Measurements from ENCODE around the gene MAGI3.
"Not testable (repeated sequence)": the region's sequence is repeated elsewhere in the genome, so short reads cannot be mapped to it uniquely, and the experiment has no call there.

MAGI3 gene

DNA sequence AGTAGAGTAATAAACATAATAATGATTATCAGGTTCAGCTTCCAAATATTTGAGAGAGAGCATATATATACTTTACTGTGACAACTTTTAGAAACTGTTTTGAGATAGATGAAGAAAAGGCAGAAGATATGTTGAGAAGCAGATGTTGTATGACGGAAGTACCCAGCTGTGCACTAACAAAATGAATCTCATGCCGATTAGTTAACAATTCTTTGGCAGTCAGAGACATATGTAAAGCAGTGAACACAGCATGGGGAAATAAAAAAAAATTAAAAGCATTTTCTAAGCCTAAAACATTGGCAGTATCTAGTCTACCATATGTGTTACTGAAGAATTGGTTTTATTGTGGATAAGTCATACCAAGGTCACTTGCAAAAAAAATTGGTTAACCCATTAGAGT lies 51.8 kb downstream of the MAGI3 start:
- DNase-seq (ENCODE audit: low read depth in 2 of 2), result no peak

DNA sequence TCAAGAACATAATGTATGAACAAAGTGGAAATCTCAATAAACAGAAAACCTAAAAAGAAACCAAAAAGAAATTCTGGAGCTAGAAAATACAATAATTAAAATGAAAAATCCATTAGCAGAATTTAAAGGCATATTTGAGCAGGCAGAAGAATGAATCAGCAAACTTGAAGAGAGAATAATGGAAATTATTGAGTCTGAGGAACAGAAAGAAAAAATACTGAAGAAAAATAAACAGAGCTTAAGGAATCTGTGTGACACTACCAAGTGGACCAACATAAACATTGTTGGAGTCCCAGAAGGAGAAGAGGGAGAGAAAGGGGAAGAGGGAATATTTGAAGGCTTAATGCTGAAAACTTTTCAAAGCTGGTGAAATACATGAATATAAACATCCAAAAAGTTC lies 54.5 kb downstream of the MAGI3 start:
- no peak for DNase-seq (ENCODE audit: low read depth in 2 of 2)

GRCh38 chr1:113451710-113452109 lies 61.4 kb downstream of the MAGI3 start:
- no peak for DNase-seq (ENCODE audit: low read depth in 2 of 2)

- DNase-seq (ENCODE audit: low read depth in 2 of 2), result no peak
Measured at GRCh38 chr1:113452921-113453770, 62.8 kb downstream of the MAGI3 start.

DNA sequence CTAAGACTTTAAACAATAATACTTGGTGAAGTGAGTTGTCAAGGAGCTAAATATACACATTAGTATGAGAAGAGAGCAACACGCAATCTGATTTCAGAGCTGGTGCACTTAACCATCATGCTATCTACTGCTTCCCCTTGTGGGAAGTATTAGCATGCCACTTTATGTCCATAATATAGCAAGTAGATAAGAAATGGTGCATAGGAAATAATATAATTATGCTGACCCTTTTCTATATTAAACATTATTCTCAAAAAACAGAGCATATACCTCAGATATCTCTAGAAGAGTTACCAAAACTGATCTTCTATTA lies 63.4 kb downstream of the MAGI3 start:
- DNase-seq (ENCODE audit: low read depth in 2 of 2), result no peak

DNA sequence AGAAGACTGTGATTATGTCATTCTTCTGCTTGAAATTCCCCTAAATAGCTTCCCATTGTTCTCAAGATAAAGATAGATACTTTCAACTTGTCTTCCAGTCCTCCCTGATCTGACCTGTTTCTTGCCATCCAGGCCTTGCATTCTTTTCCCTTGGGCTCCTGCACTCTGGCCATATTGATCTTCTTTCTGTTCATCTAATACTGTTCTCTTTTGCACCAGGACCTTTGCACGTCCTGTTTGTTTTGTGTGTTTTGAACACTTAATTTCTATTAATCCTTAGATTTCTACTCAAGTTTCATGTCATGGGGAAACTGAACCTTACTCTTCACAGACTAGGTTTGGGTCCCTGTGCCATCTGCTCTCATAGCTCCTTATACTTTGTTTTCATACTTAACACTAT lies 65.1 kb downstream of the MAGI3 start:
- no peak for DNase-seq (ENCODE audit: low read depth in 2 of 2)

DNA sequence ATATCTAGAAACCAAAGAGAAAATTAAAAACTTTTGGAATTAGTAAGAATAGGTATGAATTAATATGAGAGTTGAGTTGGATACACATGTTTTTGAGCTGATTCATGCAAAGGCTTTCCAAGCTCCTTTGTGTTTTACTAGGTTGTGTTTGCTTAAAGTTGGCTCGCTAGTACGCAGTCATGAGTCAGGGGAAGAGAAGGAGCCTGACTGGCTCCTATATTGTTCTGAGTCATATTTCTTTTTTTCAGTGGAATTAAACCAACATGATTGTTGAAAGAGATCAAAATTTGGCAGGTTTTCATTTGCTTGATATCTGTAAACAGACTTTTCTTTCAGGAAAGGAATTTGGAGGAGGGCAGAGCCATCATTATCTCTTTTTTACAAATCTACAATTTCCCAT lies 66.7 kb downstream of the MAGI3 start:
- no peak for DNase-seq (ENCODE audit: low read depth in 2 of 2)

DNA sequence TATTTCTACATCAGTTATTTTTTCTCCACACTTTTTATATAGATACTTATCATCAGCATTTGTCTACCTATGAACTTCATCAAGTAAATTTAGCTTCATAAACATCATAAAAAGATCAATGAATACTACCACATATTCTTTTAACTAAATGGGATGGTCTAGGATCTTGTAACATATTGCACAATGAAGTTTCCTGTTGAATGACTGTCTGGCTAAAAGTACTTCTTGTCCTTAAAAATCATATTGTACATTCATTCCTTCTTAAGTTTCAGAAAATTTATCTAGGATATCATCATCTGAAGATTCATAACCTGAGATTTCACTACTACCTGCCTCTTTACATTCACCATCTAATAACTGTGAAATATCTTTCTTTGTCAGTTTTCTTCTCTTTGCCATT lies 69.0 kb downstream of the MAGI3 start:
- DNase-seq (ENCODE audit: low read depth in 2 of 2), result no peak

GRCh38 chr1:113467991-113468390 lies 77.7 kb downstream of the MAGI3 start:
- DNase-seq (ENCODE audit: low read depth in 2 of 2), result no peak

DNA sequence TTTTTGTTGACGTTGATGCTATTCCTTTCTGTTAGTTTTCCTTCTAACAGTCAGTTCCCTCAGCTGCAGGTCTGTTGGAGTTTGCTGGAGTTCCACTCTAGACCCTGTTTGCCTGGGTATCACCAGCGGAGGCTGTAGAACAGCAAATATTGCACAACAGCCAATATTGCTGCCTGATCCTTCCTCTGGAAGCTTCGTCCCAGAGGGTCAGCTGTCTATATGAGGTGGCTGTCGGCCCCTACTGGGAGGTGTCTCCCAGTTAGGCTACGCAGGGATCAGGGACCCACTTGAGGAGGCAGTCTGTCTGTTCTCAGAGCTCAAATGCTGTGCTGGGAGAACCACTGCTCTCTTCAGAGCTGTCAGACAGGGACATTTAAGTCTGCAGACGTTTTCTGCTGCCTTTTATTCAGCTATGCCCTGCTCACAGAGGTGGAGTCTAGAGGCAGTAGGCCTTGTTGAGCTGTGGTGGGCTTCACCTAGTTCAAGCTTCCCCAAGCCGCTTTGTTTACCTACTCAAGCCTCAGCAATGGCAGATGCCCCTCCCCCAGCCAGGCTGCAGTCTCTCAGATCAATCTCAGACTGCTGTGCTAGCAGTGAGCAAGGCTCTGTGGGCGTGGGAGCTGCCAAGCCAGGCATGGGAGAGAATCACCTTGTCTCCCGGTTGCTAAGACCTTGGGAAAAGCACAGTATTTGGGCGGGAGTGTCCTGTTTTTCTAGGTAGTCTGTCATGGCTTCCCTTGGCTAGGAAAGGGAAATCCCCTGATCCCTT lies 88.3 kb downstream of the MAGI3 start:
- not testable (repeated sequence) for DNase-seq (ENCODE audit: low read depth in 2 of 2)

DNA sequence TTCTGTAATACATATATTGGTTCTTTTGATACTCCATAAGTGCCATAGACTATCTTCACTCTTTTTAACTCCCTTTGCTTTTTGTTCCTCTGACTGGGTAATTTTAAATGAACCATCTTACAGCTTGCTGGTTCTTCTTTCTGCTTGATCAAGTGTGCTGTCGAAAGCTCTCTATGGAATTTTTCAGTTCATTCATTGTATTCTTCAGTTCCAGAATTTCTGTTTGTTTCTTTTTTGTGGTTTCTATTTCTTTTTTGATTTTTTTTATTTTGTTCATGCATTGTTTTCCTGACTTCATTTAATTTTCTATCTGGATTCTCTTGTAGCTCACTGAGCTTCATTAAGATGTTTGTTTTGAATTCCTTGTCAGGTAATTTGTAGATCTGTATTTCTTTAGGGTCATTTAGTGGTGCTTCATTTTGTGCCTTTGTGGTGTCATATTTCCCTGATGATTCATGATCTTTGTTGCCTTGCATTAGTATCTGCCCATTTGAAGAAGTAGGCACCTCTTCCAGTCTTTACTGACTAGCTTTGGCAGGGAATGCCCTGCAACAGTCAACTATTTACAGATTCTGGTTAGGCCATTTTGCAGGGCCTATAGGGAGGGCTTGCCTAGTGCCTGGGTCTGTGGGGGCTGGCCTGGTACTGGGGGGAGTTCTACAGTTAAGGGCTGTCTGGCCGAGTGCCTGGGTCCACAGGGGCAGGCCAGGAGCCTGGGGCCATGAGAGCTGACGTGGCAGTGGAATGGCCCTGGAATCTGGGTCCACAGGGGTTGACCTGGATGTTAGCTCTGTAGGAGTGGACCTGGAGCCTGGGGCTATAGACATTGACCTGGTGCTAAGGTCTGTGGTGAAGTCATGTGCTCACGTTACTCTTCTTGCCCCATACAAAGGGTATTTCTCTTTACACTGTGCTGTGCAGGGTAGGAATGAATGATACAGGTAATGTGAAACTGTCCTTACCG lies 89.7 kb downstream of the MAGI3 start:
- no peak for DNase-seq (ENCODE audit: low read depth in 2 of 2)

GRCh38 chr1:113485131-113485530 lies 94.8 kb downstream of the MAGI3 start:
- not testable (repeated sequence) for DNase-seq (ENCODE audit: low read depth in 2 of 2)

GRCh38 chr1:113488576-113489177 lies 98.4 kb downstream of the MAGI3 start:
- DNase-seq (ENCODE audit: low read depth in 2 of 2), result no peak

- no peak for DNase-seq (ENCODE audit: low read depth in 2 of 2)
Measured at GRCh38 chr1:113490384-113490783, 100.1 kb downstream of the MAGI3 start.

DNA sequence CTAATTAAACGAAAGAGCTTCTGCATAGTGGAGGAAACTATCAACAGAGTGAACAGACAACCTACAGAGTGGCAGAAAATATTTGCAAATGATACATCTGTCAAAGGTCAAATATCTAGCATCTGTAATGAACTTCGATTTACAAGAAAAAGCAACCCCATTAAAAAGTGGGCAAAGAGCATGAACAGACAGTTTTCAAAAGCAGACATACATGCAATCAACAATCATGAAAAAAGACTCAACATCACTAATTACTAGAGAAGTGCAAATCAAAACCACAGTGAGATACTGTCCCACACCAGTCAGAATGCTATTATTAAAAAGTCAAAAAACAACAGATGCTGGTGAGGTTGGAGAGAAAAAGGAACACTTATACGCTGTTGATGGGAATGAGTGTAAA lies 103.2 kb downstream of the MAGI3 start:
- no peak for DNase-seq (ENCODE audit: low read depth in 2 of 2)

DNA sequence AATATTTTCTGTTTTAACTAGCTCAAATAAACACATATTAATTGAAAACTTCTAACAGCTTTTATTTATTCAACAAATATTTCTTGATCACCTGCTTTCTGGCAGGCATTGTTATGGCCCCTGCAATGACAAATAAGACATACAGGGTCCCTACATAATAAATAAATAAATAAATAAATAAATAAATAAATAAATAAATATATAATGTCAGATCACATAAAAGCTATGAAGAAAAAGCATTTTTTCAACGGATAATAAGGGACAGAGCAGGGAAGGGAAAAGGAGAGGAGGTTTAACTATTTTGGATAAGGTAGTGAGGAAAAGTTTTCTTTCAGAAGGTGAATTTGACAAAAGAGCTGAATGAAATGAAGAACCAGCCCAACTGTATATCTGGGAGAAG lies 115.0 kb downstream of the MAGI3 start:
- DNase-seq (ENCODE audit: low read depth in 2 of 2), result no peak

DNA sequence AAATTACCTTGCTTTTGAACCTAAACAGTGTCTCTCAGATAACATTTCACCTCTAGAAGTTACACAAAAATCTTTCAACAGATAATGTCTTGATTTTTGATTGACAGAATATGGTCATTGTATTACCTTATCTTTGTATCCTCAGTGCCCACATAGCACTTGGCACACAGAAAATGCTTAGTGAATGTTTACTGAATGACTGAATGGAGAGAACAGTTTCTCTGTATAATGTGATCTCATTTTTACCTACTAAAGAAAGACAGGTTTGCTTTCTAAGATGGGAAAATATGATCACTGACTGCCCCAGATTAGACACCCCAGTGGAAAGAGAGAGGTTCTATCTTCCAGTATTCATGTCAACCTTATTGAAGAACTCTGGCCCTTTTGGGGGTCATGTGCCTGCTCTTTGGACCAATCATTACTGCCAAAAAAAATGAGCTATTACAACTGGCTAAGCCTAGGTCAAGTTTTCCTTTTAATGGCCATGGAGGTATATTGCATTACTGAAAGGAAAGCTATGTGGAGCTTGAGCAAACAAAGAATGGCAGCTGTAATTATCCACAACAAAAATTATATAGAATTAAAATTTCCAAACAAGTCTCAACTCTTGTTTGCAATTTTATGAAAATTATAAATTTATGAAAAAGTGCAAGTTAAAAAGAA lies 117.4 kb downstream of the MAGI3 start:
- no peak for DNase-seq (ENCODE audit: low read depth in 2 of 2)

GRCh38 chr1:113508364-113509164 lies 118.2 kb downstream of the MAGI3 start:
- DNase-seq (ENCODE audit: low read depth in 2 of 2), result no peak

- not testable (repeated sequence) for DNase-seq (ENCODE audit: low read depth in 2 of 2)
Measured at GRCh38 chr1:113509766-113510165, 119.5 kb downstream of the MAGI3 start.

GRCh38 chr1:113511269-113511668 lies 121.0 kb downstream of the MAGI3 start:
- DNase-seq (ENCODE audit: low read depth in 2 of 2), result no peak

Data from stimulated activated CD4-positive, alpha-beta T cell treated with anti-CD3 and anti-CD28 coated beads, Interleukin-12 subunit alpha, Interleukin-12 subunit beta, amount 100 ng/mL, for 24 hours (primary cell).